SH-SY5Y (cell line): ENCODE data around the gene UBE2F.

Source experiments
- GATA2 ChIP-seq: IDR thresholded peaks from 2 replicates; pipeline ENCODE4 v1.6.1; 2011; ENCODE audit warnings: mild to moderate bottlenecking, low read depth, low read length
- GATA3 ChIP-seq: IDR thresholded peaks from 2 replicates; pipeline ENCODE4 v1.6.1; 2011; ENCODE audit warnings: low read depth, mild to moderate bottlenecking, low read length, moderate library complexity

DNA sequence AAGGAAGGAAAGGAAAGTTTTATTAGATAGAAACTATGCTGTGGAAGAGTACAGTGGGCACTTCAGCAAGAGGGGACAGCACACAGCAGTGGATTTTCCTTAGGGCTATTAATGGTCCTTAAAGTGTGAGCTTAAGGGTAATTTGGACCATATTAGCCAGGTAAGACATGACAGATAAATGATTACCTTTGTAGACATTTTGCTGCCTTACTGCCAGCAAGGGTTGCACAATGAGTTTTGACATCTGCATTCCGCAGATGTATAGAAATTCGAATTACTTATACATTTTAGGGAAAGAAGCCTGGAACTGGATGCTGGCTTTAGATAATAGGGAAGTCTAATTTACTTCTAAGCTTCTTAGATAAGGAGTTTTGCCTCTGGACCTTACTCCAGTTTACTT is 14.0 kb upstream of the UBE2F start:
- no peak for TF ChIP-seq GATA2
- TF ChIP-seq GATA3: no peak
